HG03045 (cell line): ENCODE results near the gene LY6G5B.

ENCODE experiments used
- ATAC-seq: cut with Tn5 transposase; IDR thresholded peaks from one replicate; pipeline ENCODE4 v1.9.1; 2021; ENCODE audit warnings: mild to moderate bottlenecking, moderate library complexity; ENCODE audit not compliant: unreplicated experiment

Gene LY6G5B

GRCh38 chr6:31713991-31714684, 44.4 kb downstream of the LY6G5B start:
- ATAC-seq, result no peak

DNA sequence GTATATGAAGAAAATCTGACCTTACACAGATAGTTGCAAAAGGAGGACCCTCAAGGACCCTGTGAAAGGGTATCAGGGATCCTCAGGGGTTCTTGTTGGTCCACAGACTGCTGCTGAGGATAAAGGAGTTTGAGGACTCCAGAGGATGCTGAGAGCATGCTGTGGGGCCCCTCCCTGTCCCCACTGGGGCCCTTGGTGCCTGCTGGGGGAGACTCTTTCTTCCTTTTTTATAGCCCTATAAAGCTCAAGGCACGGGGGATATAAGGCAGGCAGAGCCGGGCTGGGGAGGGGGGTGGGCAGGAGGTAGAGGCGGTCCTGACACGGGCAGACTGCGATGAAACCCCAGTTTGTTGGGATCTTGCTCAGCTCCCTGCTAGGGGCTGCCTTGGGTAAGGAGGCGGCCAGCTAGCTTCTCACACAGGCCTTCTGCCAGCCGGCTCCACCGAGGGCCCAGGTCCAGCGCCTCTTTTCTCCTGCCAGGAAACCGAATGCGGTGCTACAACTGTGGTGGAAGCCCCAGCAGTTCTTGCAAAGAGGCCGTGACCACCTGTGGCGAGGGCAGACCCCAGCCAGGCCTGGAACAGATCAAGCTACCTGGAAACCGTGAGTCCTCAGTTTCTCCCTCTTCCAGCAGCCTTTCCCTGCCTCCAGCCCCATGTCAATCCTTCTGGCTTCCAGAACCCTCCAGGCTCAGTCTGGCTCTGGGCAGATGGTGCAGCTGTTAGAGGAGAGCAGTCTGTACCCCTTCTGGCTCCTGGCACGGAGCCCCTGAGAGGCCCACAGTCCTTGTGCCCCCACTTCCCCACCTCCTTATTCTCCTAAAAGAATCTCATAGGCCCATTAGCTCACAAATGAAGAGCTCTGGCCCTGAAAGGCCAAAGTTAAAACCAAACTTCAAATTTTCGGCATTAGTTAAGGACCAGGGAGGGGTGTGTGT, 45.5 kb downstream of the LY6G5B start, which contains the start of gene LY6G6D:
TSS of gene LY6G6D (plus strand) at position 327 of the 937 bp plus-strand sequence. CDS start at position 335, 8 bp downstream.
- ATAC-seq, result no peak

DNA sequence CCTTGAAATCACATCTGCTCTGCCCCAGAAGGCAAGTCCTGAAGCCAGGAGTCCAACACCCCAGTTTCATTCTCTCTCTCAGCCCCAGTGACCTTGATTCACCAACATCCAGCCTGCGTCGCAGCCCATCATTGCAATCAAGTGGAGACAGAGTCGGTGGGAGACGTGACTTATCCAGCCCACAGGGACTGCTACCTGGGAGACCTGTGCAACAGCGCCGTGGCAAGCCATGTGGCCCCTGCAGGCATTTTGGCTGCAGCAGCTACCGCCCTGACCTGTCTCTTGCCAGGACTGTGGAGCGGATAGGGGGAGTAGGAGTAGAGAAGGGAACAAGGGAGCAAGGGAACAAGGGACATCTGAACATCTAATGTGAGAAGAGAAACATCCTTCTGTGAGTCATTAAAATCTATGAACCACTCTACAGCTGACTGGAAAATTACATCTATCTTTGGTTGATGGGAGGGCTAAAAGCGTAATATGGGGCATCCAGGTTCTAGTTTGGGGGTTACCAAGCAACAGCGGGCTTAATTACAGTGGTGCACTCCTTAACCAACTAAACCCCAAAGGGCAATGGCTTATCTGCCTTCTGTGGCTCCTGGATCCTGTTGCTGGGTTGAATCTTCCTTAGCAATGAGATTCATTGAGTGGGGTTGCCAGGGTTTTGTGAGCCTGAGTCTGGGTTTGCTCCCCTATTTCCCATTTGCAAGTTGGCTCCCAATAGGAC, 47.9 kb downstream of the LY6G5B start:
- no peak for ATAC-seq

DNA sequence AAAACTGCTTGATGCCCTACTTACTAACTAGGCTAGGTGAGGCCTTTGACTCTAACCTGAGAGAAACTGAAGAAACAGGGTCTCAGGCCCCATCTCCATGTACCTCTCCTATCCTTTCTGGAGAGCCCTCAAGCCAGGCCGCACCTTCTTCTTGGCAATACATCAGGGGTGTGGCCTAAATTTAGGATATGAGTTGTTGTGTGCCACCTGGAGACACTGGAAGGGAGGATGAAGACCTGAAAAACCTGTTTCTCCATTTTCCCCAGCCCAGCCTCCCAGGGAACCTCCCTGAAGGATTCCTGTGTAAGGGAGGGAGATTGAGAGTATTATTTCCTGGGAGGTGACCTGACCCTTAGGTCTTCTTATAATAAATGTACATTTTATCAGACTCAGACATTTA, 48.5 kb downstream of the LY6G5B start:
- no peak for ATAC-seq

DNA sequence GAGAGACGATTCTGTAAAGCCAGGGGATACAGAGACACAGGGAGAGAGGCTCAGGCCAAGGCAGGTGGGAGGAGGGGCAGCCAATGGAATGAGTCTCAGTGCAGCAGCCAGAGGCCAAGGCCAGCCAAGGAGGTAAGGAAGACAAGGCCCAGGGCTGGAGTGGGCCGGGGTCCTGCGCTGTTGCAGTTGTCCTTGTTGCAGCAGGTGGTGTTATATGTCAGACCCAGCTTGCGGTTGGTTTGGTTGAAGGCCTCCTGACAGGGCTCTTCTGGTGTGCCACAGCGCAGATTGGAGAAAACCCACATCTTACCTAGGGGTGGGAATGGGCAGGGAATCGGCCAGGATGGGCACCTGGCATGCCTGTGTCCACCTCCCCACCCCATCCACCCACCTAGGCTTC, 49.2 kb downstream of the LY6G5B start:
- no peak for ATAC-seq

DNA sequence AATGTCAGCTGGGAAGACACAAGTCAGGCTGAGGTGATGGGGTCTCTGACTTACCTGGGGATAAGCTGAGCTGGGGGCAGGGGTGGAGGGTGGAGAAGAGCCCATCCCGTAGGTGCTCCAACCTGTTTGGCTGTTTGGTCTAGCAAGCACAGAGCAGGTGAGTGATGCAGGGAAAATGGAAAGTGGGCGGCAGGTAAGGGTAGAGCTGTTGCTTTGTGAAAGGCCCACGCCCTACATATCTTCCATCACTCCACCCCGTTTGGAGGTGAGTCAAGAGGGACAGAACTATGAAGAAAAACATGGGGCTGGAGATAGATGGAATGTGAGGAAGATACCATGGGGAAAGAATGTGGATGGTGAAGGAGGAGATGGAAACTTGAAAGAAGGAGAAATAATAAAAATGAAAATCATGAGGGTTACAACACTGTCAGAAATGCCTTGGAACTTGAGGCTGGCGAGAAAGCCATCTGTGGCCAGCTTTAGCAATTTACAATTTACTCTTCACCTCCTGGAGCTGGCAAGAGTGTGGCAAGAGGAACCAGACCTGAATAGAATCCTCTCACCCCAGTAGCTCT, 50.5 kb downstream of the LY6G5B start:
- no peak for ATAC-seq

GRCh38 chr6:31721351-31722020, 51.7 kb downstream of the LY6G5B start, which contains the start of gene LY6G6C:
TSS of gene LY6G6C (minus strand) at chr6:31721746. CDS start at chr6:31721679, 67 bp downstream.
- no peak for ATAC-seq

DNA sequence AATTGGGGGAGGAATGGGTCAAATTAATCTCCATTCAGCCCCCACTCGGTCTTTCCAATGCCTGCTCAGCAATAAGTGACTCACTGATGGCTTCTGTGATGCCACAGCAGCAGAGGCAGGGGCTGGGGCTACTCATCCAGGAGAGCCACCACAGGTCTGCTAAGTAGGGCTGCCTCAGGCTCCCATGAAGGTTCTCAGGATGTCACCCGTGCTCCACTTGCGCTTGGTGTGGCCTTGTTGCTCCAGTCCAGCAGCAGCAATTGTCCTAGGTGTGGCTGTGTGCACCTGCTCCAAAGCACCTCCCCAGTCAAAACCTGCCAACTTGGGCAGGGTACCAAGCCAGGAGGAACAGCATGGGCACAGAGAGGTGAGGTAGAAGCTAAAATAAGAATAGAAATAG, 52.4 kb downstream of the LY6G5B start:
- ATAC-seq, result no peak
